ENCODE data around the gene APOL3. TPM values are rescaled to one million over a fixed set of nuclear protein-coding genes. Genes with fewer than 3 reads are reported as not detected.
"Not testable (repeated sequence)": the region's sequence is repeated elsewhere in the genome, so short reads cannot be mapped to it uniquely, and the experiment has no call there.

APOL3 gene
- total RNA-seq, 6 experiments from 2014 or later, result 1.0 to 2.3 (median 2.2) TPM

GRCh38 chr22:36206255-36206654 lies 45.7 kb upstream of the APOL3 start:
- DNase-seq, result no peak
- H3K36me3 Mint-ChIP-seq (ENCODE audit: low read depth), result peaks cover 6% of the 10 kb centered on the region
- no peaks in the 10 kb centered on the region for H3K4me1 Mint-ChIP-seq (ENCODE audit: low read depth)
- TF ChIP-seq CTCF (IDR thresholded peaks at IDR 0.05), result no peak
- peaks cover 15% of the 10 kb centered on the region for H3K9me3 Mint-ChIP-seq
- peaks cover 42% of the 10 kb centered on the region for H3K27me3 Mint-ChIP-seq (ENCODE audit: insufficient read depth)
- no peak overlapping the region for H3K27ac Mint-ChIP-seq
- H3K4me3 Mint-ChIP-seq, result no peak overlapping the region

- peaks cover 38% of the 10 kb centered on the region for H3K27me3 Mint-ChIP-seq (ENCODE audit: insufficient read depth)
- H3K27ac Mint-ChIP-seq; H3K36me3 Mint-ChIP-seq (ENCODE audit: low read depth); H3K4me1 Mint-ChIP-seq (ENCODE audit: low read depth); H3K4me3 Mint-ChIP-seq; DNase-seq: not testable (repeated sequence)
- H3K9me3 Mint-ChIP-seq, result peaks cover 15% of the 10 kb centered on the region
These were observed 45.0 kb upstream of the APOL3 start for GRCh38 chr22:36205573-36205972.

- Mint-ChIP-seq H3K4me3 (no peak overlapping the region), H3K36me3 (ENCODE audit: low read depth) (peaks cover 6% of the 10 kb centered on the region), H3K27me3 (ENCODE audit: insufficient read depth) (peaks cover 37% of the 10 kb centered on the region), H3K9me3 (peaks cover 7% of the 10 kb centered on the region), H3K27ac (no peak overlapping the region), H3K4me1 (ENCODE audit: low read depth) (no peaks in the 10 kb centered on the region)
- no peak for TF ChIP-seq CTCF (IDR thresholded peaks at IDR 0.05)
- DNase-seq, result no peak
These were observed 44.1 kb upstream of the APOL3 start for GRCh38 chr22:36204632-36205015.

GRCh38 chr22:36204001-36204631 lies 43.6 kb upstream of the APOL3 start:
- Mint-ChIP-seq H3K27ac (no peak overlapping the region), H3K4me1 (ENCODE audit: low read depth) (no peaks in the 10 kb centered on the region), H3K4me3 (no peak overlapping the region), H3K27me3 (ENCODE audit: insufficient read depth) (peaks cover 37% of the 10 kb centered on the region), H3K9me3 (peaks cover 2% of the 10 kb centered on the region), H3K36me3 (ENCODE audit: low read depth) (peaks cover 1% of the 10 kb centered on the region)
- DNase-seq, result no peak
- TF ChIP-seq CTCF (IDR thresholded peaks at IDR 0.05), result no peak

GRCh38 chr22:36203441-36203840 lies 42.9 kb upstream of the APOL3 start:
- H3K27ac Mint-ChIP-seq, result not testable (repeated sequence)

GRCh38 chr22:36202906-36203305 lies 42.4 kb upstream of the APOL3 start:
- not testable (repeated sequence) for H3K4me3 Mint-ChIP-seq

More at GRCh38 chr22:36203441-36203840, 42.9 kb upstream of the APOL3 start:
- H3K27me3 Mint-ChIP-seq (ENCODE audit: insufficient read depth), result peaks cover 37% of the 10 kb centered on the region
- H3K4me3 Mint-ChIP-seq; H3K4me1 Mint-ChIP-seq (ENCODE audit: low read depth); H3K9me3 Mint-ChIP-seq; DNase-seq; H3K36me3 Mint-ChIP-seq (ENCODE audit: low read depth): not testable (repeated sequence)

GRCh38 chr22:36201630-36202319 lies 41.2 kb upstream of the APOL3 start, which contains the start of gene APOL4:
Gene APOL4 (minus strand): TSS chr22:36201809. CDS start chr22:36201734, 75 bp downstream.
- H3K27ac Mint-ChIP-seq, result no peak within 1 kb of the TSS

More at GRCh38 chr22:36202906-36203305, 42.4 kb upstream of the APOL3 start:
- H3K27me3 Mint-ChIP-seq (ENCODE audit: insufficient read depth), result peaks cover 42% of the 10 kb centered on the region
- not testable (repeated sequence) for H3K36me3 Mint-ChIP-seq (ENCODE audit: low read depth); DNase-seq; H3K27ac Mint-ChIP-seq; H3K9me3 Mint-ChIP-seq; H3K4me1 Mint-ChIP-seq (ENCODE audit: low read depth)

GRCh38 chr22:36201025-36201424 lies 40.5 kb upstream of the APOL3 start:
- H3K27ac Mint-ChIP-seq; H3K9me3 Mint-ChIP-seq; DNase-seq; H3K36me3 Mint-ChIP-seq (ENCODE audit: low read depth); H3K4me3 Mint-ChIP-seq: not testable (repeated sequence)
- Mint-ChIP-seq H3K4me1 (ENCODE audit: low read depth) (peaks cover 14% of the 10 kb centered on the region; the same call in 1 of the 2 replicates), H3K27me3 (ENCODE audit: insufficient read depth) (peaks cover 47% of the 10 kb centered on the region)

More at GRCh38 chr22:36201630-36202319, 41.2 kb upstream of the APOL3 start, which contains the start of gene APOL4:
- Mint-ChIP-seq H3K27me3 (ENCODE audit: insufficient read depth) (peaks cover 48% of the 10 kb centered on the region), H3K4me1 (ENCODE audit: low read depth) (peaks cover 14% of the 10 kb centered on the region; the same call in 1 of the 2 replicates), H3K36me3 (ENCODE audit: low read depth) (no peaks in the 10 kb centered on the region), H3K4me3 (no peak within 1 kb of the TSS), H3K9me3 (no peaks in the 10 kb centered on the region)
- no peak for TF ChIP-seq CTCF (IDR thresholded peaks at IDR 0.05)
- DNase-seq, result no peak
